ENCODE measurements around the gene ADM2. TPM values are rescaled to one million over a fixed set of nuclear protein-coding genes. Genes with fewer than 3 reads are reported as not detected.

The ADM2 gene
- total and polyA plus RNA-seq, 4 donors = 0.74 to 5.7 (median 2.7) TPM

GRCh38 chr22:50467341-50467740 is 14.0 kb upstream of the ADM2 start:
- Histone ChIP-seq H3K9me3 (ENCODE audit: control insufficient read depth in 4 of 4, insufficient read depth in 3 of 4, low read length in 3 of 4) (no peaks in the 10 kb centered on the region), H3K4me1 (ENCODE audit: control insufficient read depth in 5 of 5, insufficient read depth in 5 of 5, low read length in 5 of 5) (peaks cover 0 to 25% (median 0%) of the 10 kb centered on the region in 5 donors), H3K27me3 (ENCODE audit: control insufficient read depth in 3 of 3, insufficient read depth in 3 of 3, low read length in 2 of 3) (no peaks in the 10 kb centered on the region), H3K4me3 (no peak overlapping the region), H3K9ac (ENCODE audit: insufficient read depth in 1 of 2, low read length in 2 of 2) (no peak overlapping the region), H3K36me3 (ENCODE audit: control insufficient read depth in 4 of 4, insufficient read depth in 4 of 4, low read length in 4 of 4) (peaks cover 15 to 57% (median 23%) of the 10 kb centered on the region in 4 donors), H3K27ac (ENCODE audit: low read depth in 1 of 2, low read length in 1 of 2) (no peak overlapping the region)
- ATAC-seq (ENCODE audit: insufficient read depth, low FRiP score) (no peak), DNase-seq (no peak)
- 89 to 92% methylated on average over 24 of the region's 24 CpGs for WGBS, 2 donors
- no peak for TF ChIP-seq CTCF (IDR thresholded peaks at IDR 0.05; ENCODE audit: control extremely low read depth, extremely low read depth)

DNA sequence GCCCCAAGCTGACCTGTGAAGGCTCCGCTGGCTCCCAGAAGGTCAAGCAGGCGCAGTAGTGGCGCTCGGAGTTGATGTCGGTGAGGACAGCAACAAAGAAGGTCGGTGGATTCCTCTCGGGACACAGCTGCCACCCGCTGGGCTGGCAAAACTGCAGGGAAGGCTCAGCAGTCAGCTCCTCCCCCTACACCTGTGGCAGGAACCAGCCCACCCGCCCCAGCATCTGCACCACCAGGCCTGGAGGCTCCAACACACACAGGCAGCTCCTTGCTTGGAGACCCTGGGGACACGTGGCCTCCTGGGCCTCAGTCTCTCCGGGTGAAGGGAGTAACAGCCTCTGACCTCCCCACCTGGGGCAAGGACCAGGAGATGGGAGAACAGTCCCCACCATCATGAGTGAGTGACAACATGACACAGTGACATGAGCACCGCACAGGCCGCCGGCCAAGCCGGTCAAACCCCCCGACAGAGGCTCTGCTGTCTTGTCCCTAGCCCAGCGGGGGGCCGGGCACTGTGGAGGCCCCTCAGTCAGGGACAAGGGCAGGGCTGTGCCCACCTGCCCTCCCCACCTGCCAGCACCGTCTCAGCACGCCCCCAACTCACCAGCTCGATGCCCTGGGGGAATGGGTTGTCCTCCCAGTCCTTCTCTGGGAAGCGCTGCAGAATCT is 13.4 kb upstream of the ADM2 start:
- ATAC-seq (ENCODE audit: insufficient read depth, low FRiP score) (no peak), DNase-seq (no peak)
- Histone ChIP-seq H3K36me3 (ENCODE audit: control insufficient read depth in 4 of 4, insufficient read depth in 4 of 4, low read length in 4 of 4) (peaks cover 15 to 52% (median 23%) of the 10 kb centered on the region in 4 donors), H3K4me1 (ENCODE audit: control insufficient read depth in 5 of 5, insufficient read depth in 5 of 5, low read length in 5 of 5) (peaks cover 0 to 31% (median 0%) of the 10 kb centered on the region in 5 donors), H3K27ac (ENCODE audit: low read depth in 1 of 2, low read length in 1 of 2) (no peak overlapping the region), H3K9ac (ENCODE audit: insufficient read depth in 1 of 2, low read length in 2 of 2) (no peak overlapping the region), H3K9me3 (ENCODE audit: control insufficient read depth in 4 of 4, insufficient read depth in 3 of 4, low read length in 3 of 4) (no peaks in the 10 kb centered on the region), H3K4me3 (no peak overlapping the region), H3K27me3 (ENCODE audit: control insufficient read depth in 3 of 3, insufficient read depth in 3 of 3, low read length in 2 of 3) (no peaks in the 10 kb centered on the region)
- WGBS, 2 donors = 89 to 91% methylated on average over 22 of the region's 22 CpGs
- TF ChIP-seq CTCF (IDR thresholded peaks at IDR 0.05; ENCODE audit: control extremely low read depth, extremely low read depth) = no peak

DNA sequence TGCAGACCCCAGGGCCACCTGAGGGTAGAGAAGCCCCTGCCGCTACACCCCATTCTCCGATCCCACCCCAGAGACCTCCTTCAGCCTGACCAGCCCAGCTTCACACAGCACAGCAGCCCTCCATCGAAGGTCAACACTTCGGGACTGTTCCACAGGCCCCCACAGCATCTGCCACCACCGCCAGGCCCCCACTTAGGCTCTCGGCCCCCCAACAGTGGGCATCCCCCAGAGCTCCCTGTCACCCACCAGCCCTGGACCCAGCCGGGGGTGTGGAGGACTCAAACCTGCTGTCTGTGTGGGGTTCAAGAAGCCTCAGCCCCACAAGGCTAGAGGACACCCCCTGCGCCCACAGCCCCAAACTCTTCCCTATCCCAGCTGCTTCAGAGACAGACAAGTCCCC is 12.7 kb upstream of the ADM2 start:
- TF ChIP-seq CTCF (IDR thresholded peaks at IDR 0.05; ENCODE audit: control extremely low read depth, extremely low read depth) = no peak
- 88 to 91% methylated on average over 8 of the region's 8 CpGs for WGBS, 2 donors
- Histone ChIP-seq H3K27me3 (ENCODE audit: control insufficient read depth in 3 of 3, insufficient read depth in 3 of 3, low read length in 2 of 3) (no peaks in the 10 kb centered on the region), H3K27ac (ENCODE audit: low read depth in 1 of 2, low read length in 1 of 2) (no peak overlapping the region), H3K4me3 (no peak overlapping the region), H3K36me3 (ENCODE audit: control insufficient read depth in 4 of 4, insufficient read depth in 4 of 4, low read length in 4 of 4) (peaks cover 9 to 45% (median 22%) of the 10 kb centered on the region in 4 donors), H3K4me1 (ENCODE audit: control insufficient read depth in 5 of 5, insufficient read depth in 5 of 5, low read length in 5 of 5) (peaks cover 2 to 38% (median 7%) of the 10 kb centered on the region in 5 donors), H3K9me3 (ENCODE audit: control insufficient read depth in 4 of 4, insufficient read depth in 3 of 4, low read length in 3 of 4) (no peaks in the 10 kb centered on the region), H3K9ac (ENCODE audit: insufficient read depth in 1 of 2, low read length in 2 of 2) (no peak overlapping the region)
- ATAC-seq (ENCODE audit: insufficient read depth, low FRiP score) (no peak), DNase-seq (no peak)
